GM06990 (cell line): ENCODE data around the gene ACER3.

Experiments used
- DNase-seq: peaks from one replicate; pipeline ENCODE4 v3.0.0-alpha.2; 2011; ENCODE audit not compliant: insufficient read length; ENCODE audit errors: extremely low read depth
- H3K27me3 ChIP-seq: replicated peaks from 2 replicates; pipeline ENCODE4 v1.6.0; 2011; ENCODE audit warnings: low read length; ENCODE audit not compliant: control insufficient read depth, insufficient read depth
- H3K36me3 ChIP-seq: 2 replicates; pipeline ENCODE4 v1.5.1; 2011; ENCODE audit warnings: low read length; ENCODE audit not compliant: control insufficient read depth, insufficient read depth
- H3K4me3 ChIP-seq: replicated peaks from 2 replicates; pipeline ENCODE4 v1.5.1; 2011; ENCODE audit warnings: low read depth, mild to moderate bottlenecking, control low read depth, low read length
- CTCF ChIP-seq: IDR thresholded peaks from 2 replicates; pipeline ENCODE4 v1.5.1; 2011; ENCODE audit warnings: low read length, control low read depth, mild to moderate bottlenecking, inconsistent platforms; ENCODE audit not compliant: insufficient read depth, poor library complexity, severe bottlenecking

The ACER3 gene

DNA sequence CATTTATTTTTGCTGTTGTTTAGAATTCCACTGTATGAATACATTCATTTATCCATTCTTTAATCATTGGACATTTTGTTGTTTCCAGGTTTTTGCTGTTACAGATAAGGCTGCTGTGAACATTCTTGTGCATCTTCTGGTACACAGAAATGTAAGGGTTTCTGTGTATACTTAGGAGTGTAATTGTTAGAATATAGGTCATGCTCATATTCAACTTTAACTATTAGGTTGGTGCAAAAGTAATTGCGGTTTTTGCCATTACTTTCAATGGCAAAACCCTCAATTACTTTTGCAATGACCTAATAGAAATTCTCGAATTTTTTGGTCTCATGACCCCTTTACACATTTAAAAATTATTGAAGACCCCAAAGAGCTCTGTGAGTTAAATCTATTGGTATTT is 17.3 kb downstream of the ACER3 start:
- Histone ChIP-seq H3K4me3 (no peak overlapping the region), H3K36me3 (no peaks in the 10 kb centered on the region), H3K27me3 (no peaks in the 10 kb centered on the region)
- no peak for DNase-seq
- TF ChIP-seq CTCF = no peak

- no peaks in the 10 kb centered on the region for H3K36me3 ChIP-seq
These were observed 19.6 kb downstream of the ACER3 start for GRCh38 chr11:76880314-76880713.

DNA sequence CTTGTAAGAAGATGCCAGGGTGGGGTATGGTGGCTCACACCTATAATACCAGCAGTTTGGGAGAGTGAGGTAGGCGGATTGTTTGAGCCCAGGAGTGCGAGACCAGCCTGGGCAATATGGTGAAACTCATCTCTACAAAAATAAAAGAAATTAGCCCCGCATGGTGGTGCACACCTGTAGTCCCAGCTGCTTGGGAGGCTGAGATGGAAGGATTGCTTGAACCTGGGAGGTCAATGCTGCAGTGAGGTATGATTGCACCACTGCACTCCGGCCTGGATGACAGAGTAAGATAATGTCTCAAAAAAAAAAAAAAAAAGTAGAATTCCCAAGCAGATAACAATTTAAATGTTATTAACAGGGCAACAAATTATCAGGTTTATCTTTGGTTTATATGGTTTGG is 20.2 kb downstream of the ACER3 start:
- Histone ChIP-seq H3K4me3 (no peak overlapping the region), H3K36me3 (no peaks in the 10 kb centered on the region), H3K27me3 (no peaks in the 10 kb centered on the region)
- DNase-seq = no peak
- TF ChIP-seq CTCF = no peak

More at GRCh38 chr11:76880314-76880713, 19.6 kb downstream of the ACER3 start:
- H3K4me3 ChIP-seq = no peak overlapping the region
- TF ChIP-seq CTCF = no peak
- no peaks in the 10 kb centered on the region for H3K27me3 ChIP-seq
- DNase-seq = no peak

GRCh38 chr11:76885390-76886097 is 24.8 kb downstream of the ACER3 start:
- Histone ChIP-seq H3K36me3 (no peaks in the 10 kb centered on the region), H3K4me3 (no peak overlapping the region), H3K27me3 (no peaks in the 10 kb centered on the region)
- TF ChIP-seq CTCF = no peak
- no peak for DNase-seq

DNA sequence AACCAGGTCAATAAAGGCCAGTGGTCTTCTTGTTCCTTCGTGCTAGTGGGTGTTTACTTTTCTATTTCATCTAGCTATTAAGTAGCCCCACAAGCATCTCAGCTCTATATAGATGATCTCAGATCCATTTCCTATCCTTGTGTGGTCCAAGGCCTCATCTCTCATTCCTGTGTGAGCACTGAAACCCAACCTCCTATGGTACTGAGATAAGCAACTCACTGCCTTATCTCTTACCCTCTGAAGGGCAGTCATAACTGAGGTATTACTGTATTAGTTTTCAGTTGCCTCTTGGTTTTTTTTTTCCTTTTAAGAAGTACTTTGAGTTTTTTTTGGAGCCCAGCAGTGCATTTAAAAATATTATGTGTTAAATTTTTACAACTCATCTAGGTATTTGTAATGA is 28.3 kb downstream of the ACER3 start:
- no peak for DNase-seq
- H3K36me3 ChIP-seq = no peaks in the 10 kb centered on the region
- no peak overlapping the region for H3K4me3 ChIP-seq
- H3K27me3 ChIP-seq = no peaks in the 10 kb centered on the region
- no peak for TF ChIP-seq CTCF
